ENCODE results near the gene TEPSIN.

- TF ChIP-seq EZH2 (IDR thresholded peaks at IDR 0.05; ENCODE audit: borderline replicate concordance, low read depth, low read length, severe bottlenecking), result no peak
- no peak for TF ChIP-seq CTCF (IDR thresholded peaks at IDR 0.05; ENCODE audit: extremely low read depth in 1 of 2, insufficient read depth in 1 of 2, low read depth in 1 of 2, low read length in 2 of 2)
- TF ChIP-seq POLR2A (IDR thresholded peaks at IDR 0.05; ENCODE audit: low read depth, low read length), result no peak
- TF ChIP-seq POLR2AphosphoS5 (IDR thresholded peaks at IDR 0.05; ENCODE audit: insufficient read depth, low read depth, low read length), result no peak
- no peak for TF ChIP-seq MAX (IDR thresholded peaks at IDR 0.05; ENCODE audit: insufficient read depth, insufficient read length)
- TF ChIP-seq FOS (IDR thresholded peaks at IDR 0.05; ENCODE audit: borderline replicate concordance, insufficient read depth, low read length), result no peak
- no peak for TF ChIP-seq JUN (IDR thresholded peaks at IDR 0.05; ENCODE audit: borderline replicate concordance, insufficient read depth, insufficient read length, low read depth)
- TF ChIP-seq MYC (IDR thresholded peaks at IDR 0.05; ENCODE audit: low read depth, low read length), result no peak
These were observed 45.2 kb downstream of the TEPSIN start for GRCh38 chr17:81193470-81194224.

Data from endothelial cell of umbilical vein (primary cell).